Ectodermal cell (in vitro differentiated cells): ENCODE results near the gene GGA2.

Experiments
- H3K27ac ChIP-seq: 2 replicates; pipeline ENCODE4 v1.7.0; 2013; ENCODE audit warnings: mild to moderate bottlenecking, low read depth, low read length; ENCODE audit not compliant: insufficient read depth, poor library complexity, severe bottlenecking
- H3K27me3 ChIP-seq: 2 replicates; pipeline ENCODE4 v1.7.0; 2013; ENCODE audit warnings: mild to moderate bottlenecking, low read length; ENCODE audit not compliant: insufficient read depth, control insufficient read depth, poor library complexity, severe bottlenecking
- H3K36me3 ChIP-seq: one replicate; pipeline ENCODE4 v1.7.0; 2013; ENCODE audit warnings: low read length; ENCODE audit not compliant: control insufficient read depth, insufficient read depth
- H3K4me1 ChIP-seq: one replicate; pipeline ENCODE4 v1.7.0; 2013; ENCODE audit warnings: low read length; ENCODE audit not compliant: control insufficient read depth, insufficient read depth
- H3K4me3 ChIP-seq: 2 replicates; pipeline ENCODE4 v1.7.0; 2013; ENCODE audit warnings: low read depth, low read length, control low read depth; ENCODE audit not compliant: insufficient read depth
- H3K9me3 ChIP-seq: 2 replicates; pipeline ENCODE4 v1.7.0; 2013; ENCODE audit warnings: mild to moderate bottlenecking, low read length, moderate library complexity; ENCODE audit not compliant: control insufficient read depth
- WGBS, 2 experiments: methylation state at CpG; one replicate each; pipeline ENCODE4 v1.1.7; 2013; ENCODE audit warnings: missing lambda C conversion rate in 2 of 2; 5-methylcytosine and 5-hydroxymethylcytosine counted together

Gene GGA2

GRCh38 chr16:23424292-23424958, 85.9 kb downstream of the GGA2 start:
- 91 to 94% methylated on average over 14 of the region's 14 CpGs for WGBS, 2 experiments
- no peaks in the 10 kb centered on the region for H3K4me1 ChIP-seq
- no peaks in the 10 kb centered on the region for H3K9me3 ChIP-seq
- H3K36me3 ChIP-seq = no peaks in the 10 kb centered on the region
- no peak overlapping the region for H3K4me3 ChIP-seq
- no peaks in the 10 kb centered on the region for H3K27me3 ChIP-seq
- no peak overlapping the region for H3K27ac ChIP-seq

- no peaks in the 10 kb centered on the region for H3K36me3 ChIP-seq
- no peak overlapping the region for H3K27ac ChIP-seq
- no peaks in the 10 kb centered on the region for H3K4me1 ChIP-seq
- no peaks in the 10 kb centered on the region for H3K9me3 ChIP-seq
- no peaks in the 10 kb centered on the region for H3K27me3 ChIP-seq
- WGBS, 2 experiments = 91 to 97% methylated on average over 10 to 11 of the region's 11 CpGs
- H3K4me3 ChIP-seq = no peak overlapping the region
Measured at GRCh38 chr16:23423496-23424049, 86.7 kb downstream of the GGA2 start.

DNA sequence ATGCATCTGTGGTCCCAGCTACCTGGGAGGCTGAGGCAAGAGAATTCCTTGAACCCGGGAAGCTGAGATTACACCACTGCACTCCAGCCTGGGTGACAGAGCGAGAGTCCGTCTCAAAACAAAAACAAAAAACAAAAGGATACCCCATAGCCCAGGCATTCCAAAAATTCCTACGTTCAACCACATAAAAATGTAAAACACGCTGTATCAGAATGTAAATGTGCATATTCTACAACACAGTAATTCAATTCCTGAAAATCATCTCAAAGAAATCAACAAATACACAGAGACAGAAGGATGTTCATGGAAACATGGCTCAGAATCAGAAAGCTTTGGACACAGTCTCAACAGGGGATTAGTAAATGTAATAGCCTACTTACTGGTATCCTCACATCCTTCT, 90.3 kb downstream of the GGA2 start:
- no peaks in the 10 kb centered on the region for H3K4me1 ChIP-seq
- peaks cover 4% of the 10 kb centered on the region for H3K36me3 ChIP-seq
- H3K27ac ChIP-seq = no peak overlapping the region
- WGBS, 2 experiments = 88 to 92% methylated on average over 5 of the region's 5 CpGs
- no peak overlapping the region for H3K4me3 ChIP-seq
- H3K27me3 ChIP-seq = no peaks in the 10 kb centered on the region
- H3K9me3 ChIP-seq = no peaks in the 10 kb centered on the region

DNA sequence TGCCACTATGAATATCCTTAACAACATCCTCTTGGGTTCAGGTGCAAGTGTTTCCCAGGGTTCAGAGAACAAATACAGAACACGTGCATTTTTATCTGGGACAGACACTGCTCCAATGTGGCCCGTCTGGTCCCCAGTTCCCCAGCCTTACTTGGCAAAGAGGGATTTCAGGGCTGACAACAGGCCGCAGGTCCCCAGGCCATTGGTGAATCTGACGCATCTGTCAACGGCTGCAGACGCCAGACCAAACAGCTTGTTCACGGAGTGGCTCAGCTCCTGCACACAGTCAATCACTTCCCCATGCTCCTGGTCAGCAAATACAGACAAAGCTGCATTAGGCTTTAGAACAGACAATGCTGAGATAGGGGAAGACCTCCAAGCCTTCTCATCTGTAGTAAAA, 93.5 kb downstream of the GGA2 start:
- H3K4me1 ChIP-seq = no peaks in the 10 kb centered on the region
- H3K9me3 ChIP-seq = no peaks in the 10 kb centered on the region
- no peak overlapping the region for H3K4me3 ChIP-seq
- H3K27me3 ChIP-seq = no peaks in the 10 kb centered on the region
- WGBS, 2 experiments = 90 to 94% methylated on average over 7 of the region's 7 CpGs
- H3K36me3 ChIP-seq = peaks cover 10% of the 10 kb centered on the region
- H3K27ac ChIP-seq = no peak overlapping the region

DNA sequence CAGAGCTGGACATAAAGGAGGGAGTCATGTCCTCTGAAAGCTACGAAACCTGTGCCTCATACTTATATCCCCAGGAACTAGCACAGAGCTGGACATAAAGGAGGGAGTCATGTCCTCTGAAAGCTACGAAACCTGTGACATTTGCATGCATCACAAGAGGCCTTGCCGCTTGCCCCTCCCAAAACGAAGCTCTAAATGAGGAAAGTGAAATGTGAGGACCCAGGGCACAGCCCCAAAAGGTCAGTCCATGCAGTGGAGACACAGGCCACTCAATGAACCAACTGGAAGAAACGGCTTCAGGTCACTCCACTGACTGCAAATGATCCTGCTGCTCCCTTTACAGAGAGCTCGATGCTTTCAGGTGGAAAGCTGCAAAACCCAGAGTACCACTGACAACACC, 95.6 kb downstream of the GGA2 start:
- peaks cover 10% of the 10 kb centered on the region for H3K36me3 ChIP-seq
- WGBS, 2 experiments = 93 to 95% methylated on average over 6 of the region's 6 CpGs
- H3K27me3 ChIP-seq = no peaks in the 10 kb centered on the region
- no peak overlapping the region for H3K27ac ChIP-seq
- H3K4me1 ChIP-seq = peaks cover 6% of the 10 kb centered on the region
- H3K9me3 ChIP-seq = no peaks in the 10 kb centered on the region
- H3K4me3 ChIP-seq = no peak overlapping the region
